Right kidney (tissue), 9 donors: ENCODE measurements around the gene INTS13.

ENCODE experiments used
- DNase-seq: peaks from one replicate; pipeline ENCODE4 v3.0.0-alpha.2; 2016
- long read RNA-seq, 8 donors: transcript quantifications; one replicate each; lab custom pipeline, GENCODE V29; 2026

INTS13 gene, protein sequence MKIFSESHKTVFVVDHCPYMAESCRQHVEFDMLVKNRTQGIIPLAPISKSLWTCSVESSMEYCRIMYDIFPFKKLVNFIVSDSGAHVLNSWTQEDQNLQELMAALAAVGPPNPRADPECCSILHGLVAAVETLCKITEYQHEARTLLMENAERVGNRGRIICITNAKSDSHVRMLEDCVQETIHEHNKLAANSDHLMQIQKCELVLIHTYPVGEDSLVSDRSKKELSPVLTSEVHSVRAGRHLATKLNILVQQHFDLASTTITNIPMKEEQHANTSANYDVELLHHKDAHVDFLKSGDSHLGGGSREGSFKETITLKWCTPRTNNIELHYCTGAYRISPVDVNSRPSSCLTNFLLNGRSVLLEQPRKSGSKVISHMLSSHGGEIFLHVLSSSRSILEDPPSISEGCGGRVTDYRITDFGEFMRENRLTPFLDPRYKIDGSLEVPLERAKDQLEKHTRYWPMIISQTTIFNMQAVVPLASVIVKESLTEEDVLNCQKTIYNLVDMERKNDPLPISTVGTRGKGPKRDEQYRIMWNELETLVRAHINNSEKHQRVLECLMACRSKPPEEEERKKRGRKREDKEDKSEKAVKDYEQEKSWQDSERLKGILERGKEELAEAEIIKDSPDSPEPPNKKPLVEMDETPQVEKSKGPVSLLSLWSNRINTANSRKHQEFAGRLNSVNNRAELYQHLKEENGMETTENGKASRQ
- long read RNA-seq, donor 1, partial matches to known transcripts, result 5 of 8 reads
- long read RNA-seq, donor 1, other reads (novel, unspliced or antisense), result 0 of 8 reads
- long read RNA-seq, donor 2, partial matches to known transcripts, result 0 of 1 reads
- long read RNA-seq, donor 2, other reads (novel, unspliced or antisense), result 0 of 1 reads
- long read RNA-seq, donor 3, partial matches to known transcripts, result 0 of 2 reads
- long read RNA-seq, donor 3, other reads (novel, unspliced or antisense), result 0 of 2 reads
- long read RNA-seq, donor 4, partial matches to known transcripts, result 0 of 2 reads
- long read RNA-seq, donor 4, other reads (novel, unspliced or antisense), result 0 of 2 reads
- long read RNA-seq, donor 5, partial matches to known transcripts, result 0 of 2 reads
- long read RNA-seq, donor 5, other reads (novel, unspliced or antisense), result 0 of 2 reads
- long read RNA-seq, donor 6, partial matches to known transcripts, result 0 of 3 reads
- long read RNA-seq, donor 6, other reads (novel, unspliced or antisense), result 0 of 3 reads
- long read RNA-seq, donor 7, partial matches to known transcripts, result 0 of 1 reads
- long read RNA-seq, donor 7, other reads (novel, unspliced or antisense), result 0 of 1 reads
- long read RNA-seq, donor 8, partial matches to known transcripts, result 33 of 55 reads
- long read RNA-seq, donor 8, other reads (novel, unspliced or antisense), result 21 of 55 reads

DNA sequence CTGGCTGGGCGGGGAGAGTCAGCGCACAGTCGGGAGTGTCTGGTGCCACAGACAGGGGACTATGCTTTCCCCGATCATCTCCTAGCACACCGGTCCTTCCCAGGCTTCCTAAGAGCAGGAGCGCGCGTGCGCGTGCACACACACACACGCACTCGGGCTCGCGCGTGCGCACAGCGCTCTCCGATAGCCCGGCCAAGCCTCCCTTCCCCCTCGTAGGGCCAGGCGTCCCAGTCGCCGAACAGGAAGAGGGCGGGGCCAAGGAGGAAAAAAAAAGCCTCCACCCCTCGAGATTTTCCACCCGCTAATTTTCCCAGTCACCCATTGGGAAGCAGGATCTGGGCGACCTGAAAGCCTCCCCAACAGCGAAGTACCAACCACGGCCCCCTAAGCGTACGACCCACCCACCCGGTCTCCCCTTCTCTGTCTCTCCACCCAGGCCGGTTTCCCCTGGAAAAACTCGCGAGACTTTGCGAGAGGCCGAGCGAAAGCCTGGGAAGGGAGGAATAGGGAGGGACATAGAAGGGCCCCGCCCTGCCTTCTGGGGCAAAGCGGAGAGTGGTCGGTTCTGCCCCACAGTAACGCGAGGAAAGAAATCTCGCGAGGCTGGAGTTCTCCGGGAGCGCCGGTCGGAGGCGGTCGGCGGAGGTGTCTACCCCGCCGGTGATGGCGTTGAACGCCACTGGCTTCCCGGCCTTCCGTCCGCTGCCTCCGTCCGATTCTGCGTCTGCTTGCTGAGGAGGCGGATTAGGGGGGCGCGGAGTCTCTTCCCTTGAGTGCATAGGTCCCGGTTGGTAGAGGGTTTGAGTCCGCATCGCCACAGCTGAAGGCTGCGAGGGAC lies at the start of gene INTS13, which contains the start of gene FGFR1OP2:
Gene INTS13 (minus strand): TSS at position 119 of the 838 bp plus-strand sequence. CDS start 1,178 bp downstream, outside the sequence.
Gene FGFR1OP2 (plus strand): TSS at position 608 of the 838 bp plus-strand sequence. CDS start 15,689 bp downstream, outside the sequence.
- peak; percentile 99 for DNase-seq

DNA sequence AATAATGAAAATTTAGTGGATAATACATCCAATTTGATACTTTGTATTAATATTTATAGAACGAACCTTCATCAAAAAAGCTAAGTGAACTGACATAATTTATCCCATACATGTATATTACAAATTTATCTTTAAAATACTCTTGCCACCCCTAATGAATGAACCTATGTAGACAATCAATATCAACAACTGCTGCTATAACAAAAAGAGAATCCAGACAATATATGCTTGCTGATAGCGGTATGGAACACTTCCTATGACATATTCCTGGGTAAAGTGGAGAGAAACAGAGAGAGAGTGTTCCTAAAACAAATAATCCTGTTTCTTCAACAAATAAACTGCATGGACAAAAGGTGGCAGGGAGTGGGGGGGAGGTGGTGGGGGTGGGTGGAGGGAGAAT lies 45.1 kb upstream of the INTS13 start:
- no peak for DNase-seq

DNA sequence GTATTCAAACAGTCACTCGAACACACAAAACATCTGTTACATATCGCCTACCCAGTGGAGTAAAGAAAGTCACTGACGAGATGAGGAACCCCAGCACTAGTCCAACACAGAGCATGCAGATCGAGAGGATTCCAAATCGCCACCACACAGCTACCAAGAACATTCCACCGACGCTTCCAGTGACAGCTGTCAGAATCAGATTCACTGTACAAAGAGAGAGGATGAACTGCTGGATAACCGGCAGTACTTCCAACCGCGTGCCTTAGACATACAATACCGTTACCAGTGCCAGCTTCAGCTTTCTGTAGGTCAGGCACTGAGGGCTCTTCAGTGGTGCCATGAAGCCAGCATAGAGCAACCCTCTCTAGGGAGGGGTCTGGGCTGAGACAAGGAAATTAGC lies 42.0 kb upstream of the INTS13 start:
- DNase-seq, result no peak

DNA sequence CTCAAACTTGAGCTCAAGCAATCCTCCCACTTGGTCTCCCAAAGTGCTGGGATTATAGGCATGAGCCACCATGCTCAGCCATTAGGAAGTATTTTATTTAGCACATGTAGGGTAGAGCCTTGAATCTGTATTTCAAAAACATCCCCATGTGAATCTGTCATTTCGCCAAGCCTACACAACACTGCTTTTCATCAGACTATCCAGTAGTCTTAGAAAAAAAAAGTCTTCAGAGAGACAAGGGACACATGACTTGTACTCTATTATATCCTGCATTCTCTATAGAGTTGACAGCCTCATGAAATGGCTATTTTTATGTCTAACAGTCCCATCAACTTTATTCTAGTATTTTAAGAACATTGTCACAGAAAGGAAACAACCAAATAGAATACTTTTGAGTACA lies 41.0 kb upstream of the INTS13 start:
- DNase-seq, result no peak

DNA sequence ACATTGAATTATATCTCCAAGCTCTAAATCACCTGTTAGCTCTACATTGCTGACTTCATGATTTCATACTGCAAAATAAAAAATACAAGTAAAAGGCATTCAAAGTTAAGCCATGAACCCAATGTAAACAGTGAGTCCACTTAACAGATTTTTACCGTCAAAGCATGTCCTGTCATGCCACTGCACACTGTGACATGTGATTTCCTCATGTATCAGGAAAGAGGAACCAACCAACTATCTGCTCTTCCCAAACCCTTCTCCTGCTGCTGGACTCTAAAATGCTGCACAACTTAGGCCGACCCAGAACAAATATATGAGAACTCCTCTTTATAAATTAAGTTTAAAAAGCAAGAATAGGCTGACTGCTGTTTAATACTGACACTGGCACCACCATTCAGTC lies 38.9 kb upstream of the INTS13 start:
- no peak for DNase-seq

DNA sequence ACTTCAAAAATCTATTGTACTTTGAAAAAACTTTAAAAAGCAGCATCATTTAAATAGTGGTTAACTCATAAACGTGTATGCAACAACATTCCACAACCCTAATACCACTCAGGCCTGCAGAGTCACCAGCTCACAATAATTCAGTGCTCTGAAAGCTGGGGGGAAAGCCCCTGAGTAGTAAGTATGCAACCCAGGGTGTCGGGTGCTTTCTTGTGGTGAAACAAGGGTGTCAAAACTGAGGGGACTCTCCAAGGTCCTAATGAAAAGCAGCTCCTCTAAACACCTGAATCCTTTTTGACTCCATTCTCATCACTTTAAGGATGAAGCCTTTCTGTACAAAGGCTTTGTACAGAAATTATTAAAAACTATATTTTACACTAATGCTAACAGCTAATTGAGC lies 34.2 kb upstream of the INTS13 start:
- no peak for DNase-seq

DNA sequence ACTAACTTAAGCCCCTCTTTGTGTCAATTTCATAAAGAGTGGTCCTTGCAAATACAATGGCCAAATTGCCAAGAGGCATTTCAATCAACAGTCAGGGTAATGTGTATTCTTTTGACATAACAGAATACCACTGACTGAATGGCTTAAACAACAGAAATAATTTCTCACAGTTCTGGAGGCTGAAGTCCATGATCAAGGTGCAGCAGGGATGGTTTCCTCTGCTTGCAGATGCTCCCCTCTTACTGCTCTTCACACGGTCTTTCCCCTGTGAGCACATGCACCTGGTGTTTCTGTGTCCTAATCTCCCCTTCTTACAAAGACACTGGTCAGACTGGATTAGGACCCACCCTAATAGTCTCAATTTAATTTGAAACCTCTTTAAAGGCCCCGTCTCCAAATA lies 32.4 kb upstream of the INTS13 start:
- DNase-seq, result no peak

DNA sequence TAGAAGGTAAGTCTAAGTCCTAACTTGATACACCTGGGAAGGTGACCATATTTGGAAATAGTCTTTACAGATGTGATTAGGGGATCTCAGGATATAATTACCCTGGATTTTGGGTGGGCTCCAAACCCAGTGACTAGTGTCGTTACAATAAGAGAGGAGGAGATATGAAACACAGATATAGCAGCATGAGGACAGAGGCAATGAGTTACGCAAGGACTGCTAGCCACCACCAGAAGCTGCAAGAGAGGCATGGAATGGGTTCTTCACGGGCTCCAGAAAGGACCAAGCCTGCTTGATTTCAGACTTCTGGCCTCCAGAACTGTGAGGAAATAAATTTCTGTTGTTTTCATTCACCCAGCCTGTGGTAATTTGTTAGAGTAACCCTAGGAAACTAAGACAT lies 29.1 kb upstream of the INTS13 start:
- no peak for DNase-seq

DNA sequence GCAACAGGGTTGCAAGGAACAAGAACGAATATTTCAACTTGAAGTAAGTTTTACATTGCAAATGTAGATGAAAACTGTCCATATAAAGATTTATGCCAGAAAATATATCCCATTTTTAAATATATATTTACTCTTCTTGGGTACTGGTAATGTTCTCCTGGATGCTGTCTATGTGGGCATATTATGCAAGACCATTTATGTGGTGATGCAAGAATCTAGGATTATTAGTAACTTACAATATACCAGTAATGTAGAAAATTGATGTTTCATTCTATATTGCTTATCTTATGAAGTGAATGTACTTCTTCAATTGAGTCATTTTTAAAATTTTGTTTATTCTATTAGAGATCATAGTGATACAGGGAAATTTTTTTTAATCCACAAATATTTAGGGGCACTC lies 25.6 kb upstream of the INTS13 start:
- DNase-seq, result no peak

DNA sequence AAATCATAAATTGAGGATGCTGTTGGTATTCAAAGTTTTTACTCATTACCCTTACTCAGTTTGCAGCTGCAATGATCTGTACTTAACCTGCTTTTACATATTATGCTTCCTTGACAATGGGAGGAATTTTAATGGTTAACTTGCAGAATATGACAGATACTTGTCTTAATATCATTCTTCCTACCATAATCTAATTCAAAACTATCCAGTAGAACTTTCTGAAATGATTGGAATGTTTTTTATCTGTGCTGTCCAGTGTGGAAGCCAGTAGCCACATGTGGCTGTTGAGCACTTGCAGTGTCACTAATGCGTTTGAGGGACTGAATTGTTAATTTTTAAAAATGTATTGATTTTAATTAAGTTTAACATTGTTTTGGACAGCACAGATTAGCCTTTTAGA lies 24.0 kb upstream of the INTS13 start:
- DNase-seq, result no peak

DNA sequence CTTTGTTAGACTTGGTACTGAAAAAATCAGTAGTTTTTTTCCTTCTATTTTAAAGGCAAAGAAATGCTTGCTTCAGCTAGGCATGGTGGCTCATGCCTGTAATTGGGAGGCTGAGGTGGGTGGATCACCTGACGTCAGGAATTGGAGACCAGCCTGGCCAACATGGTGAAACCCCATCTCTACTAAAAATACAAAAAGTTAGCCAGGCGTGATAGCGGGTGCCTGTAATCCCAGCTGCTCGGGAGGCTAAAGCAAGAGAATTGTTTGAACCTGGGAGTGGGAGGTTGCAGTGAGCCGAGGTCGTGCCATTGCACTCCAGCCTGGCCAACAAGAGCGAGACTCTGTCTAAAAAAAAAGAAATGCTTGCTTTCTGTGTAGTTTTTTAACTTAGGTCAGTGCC lies 23.6 kb upstream of the INTS13 start:
- peak; percentile 20 for DNase-seq

DNA sequence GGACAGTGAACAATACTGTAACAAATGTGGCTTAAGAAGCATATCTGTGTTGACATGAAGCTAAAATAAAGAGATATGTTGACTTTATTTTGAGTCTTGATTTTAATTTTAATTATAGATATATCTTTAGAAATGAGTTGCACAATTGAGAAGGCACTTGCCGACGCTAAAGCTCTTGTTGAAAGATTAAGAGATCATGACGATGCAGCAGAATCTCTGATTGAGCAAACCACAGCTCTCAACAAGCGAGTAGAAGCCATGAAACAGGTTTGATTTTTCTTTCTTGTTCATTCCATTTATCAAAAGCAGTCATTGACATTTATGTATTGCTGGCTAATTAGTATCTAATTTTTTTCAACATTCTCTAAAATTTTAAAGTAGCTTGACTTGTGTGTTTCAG lies 16.2 kb upstream of the INTS13 start:
- no peak for DNase-seq

DNA sequence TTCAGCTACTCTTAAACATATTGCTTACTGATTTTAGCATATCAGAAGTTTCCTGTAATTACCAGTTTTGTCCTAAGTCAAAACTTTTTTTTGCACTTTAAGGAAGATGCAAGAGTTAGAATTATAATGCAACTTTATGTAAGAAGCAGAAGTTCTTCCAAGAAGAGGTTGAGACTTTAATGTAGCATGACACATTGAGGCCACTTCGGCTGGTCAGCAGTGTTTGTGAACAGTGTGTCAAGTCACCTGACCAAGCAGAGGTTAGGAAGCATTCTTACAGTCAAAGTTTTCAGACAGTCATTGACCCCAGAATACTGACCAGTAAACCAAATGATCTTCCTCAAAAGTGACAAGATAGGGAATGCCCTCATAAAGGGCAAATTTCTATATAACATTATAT lies 15.7 kb upstream of the INTS13 start:
- DNase-seq, result no peak

DNA sequence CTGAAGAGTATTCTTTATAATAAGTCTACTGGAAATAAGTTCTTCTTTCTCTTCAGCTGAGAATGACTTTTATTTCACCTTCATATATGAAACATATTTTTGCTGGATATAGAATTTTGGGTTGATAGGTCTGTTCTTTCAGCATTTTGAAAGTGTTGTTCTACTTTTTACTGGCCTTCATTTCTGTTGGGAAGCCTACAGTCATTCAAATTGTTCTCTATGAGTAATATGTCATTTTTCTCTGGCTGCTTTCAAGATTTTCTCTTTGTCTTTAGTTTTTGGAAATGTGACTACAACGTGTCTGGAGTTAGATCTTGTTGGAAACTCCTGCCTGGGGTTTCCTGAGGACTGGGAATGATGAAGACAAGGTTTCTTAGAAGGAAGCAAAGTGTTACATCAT lies 10.5 kb upstream of the INTS13 start:
- no peak for DNase-seq

DNA sequence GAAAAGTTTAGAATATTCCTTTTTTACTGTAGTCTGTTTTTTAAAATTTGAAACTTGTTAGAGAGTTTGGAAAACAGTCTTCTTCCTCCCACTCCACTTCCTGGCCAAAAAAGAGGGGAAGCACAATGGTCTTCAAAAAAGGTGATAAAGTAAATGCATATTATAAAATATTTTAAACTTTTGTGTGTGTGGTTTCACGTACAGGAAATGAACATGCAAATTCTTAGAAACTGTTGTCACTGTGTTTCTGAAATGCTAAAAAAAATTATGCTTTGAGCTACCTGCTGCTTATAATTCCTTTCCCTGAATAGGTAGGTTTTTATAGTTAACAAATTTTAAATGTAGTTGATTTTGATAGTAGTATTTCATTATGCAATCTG lies 3.4 kb upstream of the INTS13 start:
- DNase-seq, result no peak

DNA sequence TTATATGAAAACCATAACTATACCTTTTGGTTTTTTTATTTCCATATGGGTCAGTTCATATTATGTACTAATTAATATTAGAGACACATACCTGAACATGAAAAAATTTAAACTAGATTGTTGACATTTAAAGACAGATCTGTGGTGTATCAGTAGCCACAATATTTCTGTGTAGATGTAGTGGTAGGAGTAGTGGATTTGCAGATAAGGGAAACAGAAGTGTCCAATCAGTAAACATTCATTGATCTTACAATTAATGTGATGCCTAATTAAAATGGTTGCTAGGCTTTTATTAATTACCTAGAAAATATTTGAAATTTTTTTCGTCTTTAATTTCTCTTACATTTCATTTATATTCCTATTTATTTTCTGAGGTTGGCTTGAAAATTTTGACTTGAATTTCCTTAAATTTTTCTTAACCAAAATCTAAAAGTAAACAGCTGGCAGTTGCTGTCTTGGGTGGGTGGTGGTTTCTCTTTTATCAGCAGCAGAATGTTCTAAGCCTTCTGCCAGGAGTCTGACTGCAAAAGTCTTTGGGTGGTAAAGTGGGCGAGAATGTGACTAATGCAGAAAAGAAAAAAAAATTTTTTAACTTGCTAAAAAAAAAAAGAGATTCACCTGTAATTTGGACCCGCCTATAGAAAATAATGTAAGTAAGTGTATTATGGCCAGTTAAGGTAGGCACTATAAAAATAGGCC lies 2.9 kb upstream of the INTS13 start:
- no peak for DNase-seq

DNA sequence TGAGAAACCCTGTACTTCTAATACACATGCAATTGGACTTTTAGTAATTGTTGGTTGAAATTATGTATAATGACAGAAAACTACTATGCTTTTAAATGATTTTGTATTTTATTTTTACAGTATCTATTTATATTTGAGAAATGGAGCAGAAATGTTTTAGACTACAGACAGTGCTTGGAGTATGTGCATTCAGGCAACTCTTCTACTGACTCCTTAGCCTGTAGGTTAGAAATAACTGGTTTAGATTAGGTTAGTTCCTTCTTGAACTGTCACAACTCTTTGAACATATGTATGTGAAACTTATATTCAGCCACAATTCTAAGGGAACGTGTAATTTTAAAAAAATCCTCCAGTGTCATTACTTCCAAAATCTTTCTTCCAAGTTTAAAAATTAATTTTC lies 2.2 kb upstream of the INTS13 start:
- no peak for DNase-seq

DNA sequence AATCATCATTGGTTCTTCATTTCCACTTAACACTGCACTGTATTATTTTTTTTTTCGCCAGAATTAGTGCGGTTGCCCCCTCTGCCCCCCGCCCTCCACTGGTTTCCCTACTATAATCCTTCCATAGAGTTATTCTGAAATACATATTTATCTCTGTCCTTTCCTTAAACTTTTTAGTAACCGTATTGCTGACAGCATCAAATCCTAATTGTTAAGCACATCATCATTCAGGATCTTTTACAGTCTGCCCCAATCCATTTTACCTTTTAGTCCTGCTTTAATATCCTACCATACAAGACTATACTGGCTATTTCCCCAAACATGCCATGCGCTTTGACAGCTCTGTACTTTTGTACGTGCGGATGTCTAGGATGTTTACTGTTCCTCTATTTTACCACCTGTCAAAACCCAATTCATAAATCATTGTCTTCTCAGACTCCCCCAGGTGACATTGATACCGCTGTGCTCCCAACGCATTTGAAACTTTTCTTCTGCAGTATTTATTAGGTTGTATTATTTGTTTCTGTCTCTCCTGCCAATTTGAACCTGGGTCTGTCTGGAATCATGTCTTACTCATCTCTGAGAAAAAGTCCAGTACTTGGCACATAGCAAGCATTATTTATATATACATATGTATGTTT lies 1.5 kb upstream of the INTS13 start:
- peak; percentile 5 for DNase-seq

DNA sequence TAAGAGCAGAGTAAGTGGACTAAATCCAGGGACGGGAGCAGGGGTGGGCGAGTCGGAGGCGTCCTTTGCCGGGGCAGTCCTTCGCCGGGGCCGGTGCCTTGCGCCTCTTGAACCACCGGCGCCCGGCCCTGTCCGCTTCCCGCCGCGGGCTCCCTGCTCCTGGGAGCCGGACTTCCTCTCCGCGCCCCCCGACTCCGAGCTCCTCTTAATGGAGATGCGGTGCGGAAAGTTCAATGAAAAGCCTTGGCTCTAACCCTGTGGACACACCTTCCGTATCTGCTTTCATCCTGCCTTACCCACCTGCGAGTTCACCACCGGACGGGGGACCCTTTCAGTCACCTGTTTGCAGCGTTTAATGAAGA lies 901 bp upstream of the INTS13 start:
- no peak for DNase-seq

DNA sequence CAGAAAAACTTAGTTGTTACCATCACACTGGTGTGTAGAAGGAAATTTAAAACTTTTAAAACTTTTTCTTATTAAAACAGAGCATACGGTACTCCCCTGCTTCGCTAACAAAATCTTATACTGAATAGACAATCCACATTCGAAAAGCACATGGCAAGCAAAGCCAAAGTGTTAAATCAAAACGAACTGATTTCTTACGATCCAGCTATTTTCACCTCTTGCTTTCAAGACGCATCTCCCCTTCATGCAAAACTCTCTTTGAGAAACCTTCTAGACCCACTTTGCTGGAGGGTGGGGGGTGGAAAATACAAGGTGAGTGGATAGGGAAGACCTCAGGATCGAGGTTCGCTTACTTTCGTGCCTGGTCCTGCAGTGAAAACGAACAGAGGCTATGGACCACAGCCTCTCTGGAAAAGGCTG lies 328 bp downstream of the INTS13 start:
- DNase-seq, result no peak
